Activated CD8-positive, alpha-beta memory T cell treated with anti-CD3 and anti-CD28 coated beads, Interleukin-2, amount 10 ng/mL, durations not matched to agents 7 days and 5 days (primary cell): ENCODE data around the gene PKNOX2. TPM values are rescaled to one million over a fixed set of nuclear protein-coding genes. Genes with fewer than 3 reads are reported as not detected.

Source experiments
- ATAC-seq: fragments of 150-1000 bp; cut with Tn5 transposase; one replicate; pipeline ENCODE4 v1.10.0; 2021; ENCODE audit warnings: moderate library complexity
- CTCF ChIA-PET: fragments of 350-600 bp; sonication (Branson Sonifier 250); formaldehyde crosslinking; loops from one replicate; lab custom pipeline; 2021; ENCODE audit warnings: antibody characterized with exemption; lab: Charles Lee
- DNase-seq: peaks from one replicate; pipeline ENCODE4 v3.0.0-alpha.2; 2020
- H3K27ac Mint-ChIP-seq: one replicate; pipeline ENCODE4 v1.8.0; 2021; ENCODE audit warnings: mild to moderate bottlenecking, mixed read lengths
- H3K27me3 Mint-ChIP-seq: one replicate; pipeline ENCODE4 v1.8.0; 2021; ENCODE audit warnings: mixed read lengths
- H3K36me3 Mint-ChIP-seq: one replicate; pipeline ENCODE4 v1.8.0; 2021; ENCODE audit warnings: mild to moderate bottlenecking, mixed read lengths
- H3K4me1 Mint-ChIP-seq: one replicate; pipeline ENCODE4 v1.8.0; 2021; ENCODE audit warnings: mixed read lengths
- H3K4me3 Mint-ChIP-seq: one replicate; pipeline ENCODE4 v1.8.0; 2021; ENCODE audit warnings: mild to moderate bottlenecking, moderate library complexity, mixed read lengths
- H3K9me3 Mint-ChIP-seq: one replicate; pipeline ENCODE4 v1.8.0; 2022; ENCODE audit warnings: low read depth, mixed read lengths
- total RNA-seq, 2 experiments: library from RNA; stranded (reverse); gene quantifications; one replicate each; pipeline ENCODE4 v1.2.3, GENCODE V29; 2021

Gene PKNOX2
- total RNA-seq, 2 experiments from 2014 or later: not detected

DNA sequence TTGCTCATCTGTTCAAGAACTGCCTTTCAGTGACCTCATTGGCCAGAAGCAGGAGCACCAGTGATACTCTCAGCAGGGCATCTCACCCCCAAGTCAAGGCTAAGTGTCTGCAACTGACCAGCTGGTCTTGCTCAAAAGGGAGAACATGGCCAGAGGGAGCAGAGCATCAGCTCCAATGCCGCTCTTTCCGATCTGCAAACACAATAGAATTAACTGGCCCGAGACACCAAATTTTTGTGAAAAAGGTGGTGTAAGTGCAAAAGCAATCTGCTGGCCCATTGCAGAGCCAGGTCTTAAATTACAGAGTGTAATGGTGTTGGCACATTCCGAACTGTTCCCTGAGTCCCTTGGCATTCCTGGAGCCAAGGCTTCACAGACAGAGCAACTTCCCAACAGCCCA is 97.0 kb downstream of the PKNOX2 start:
- peaks cover 38% of the 10 kb centered on the region for H3K27me3 Mint-ChIP-seq
- CTCF ChIA-PET: no interaction called here
- no peak for ATAC-seq

DNA sequence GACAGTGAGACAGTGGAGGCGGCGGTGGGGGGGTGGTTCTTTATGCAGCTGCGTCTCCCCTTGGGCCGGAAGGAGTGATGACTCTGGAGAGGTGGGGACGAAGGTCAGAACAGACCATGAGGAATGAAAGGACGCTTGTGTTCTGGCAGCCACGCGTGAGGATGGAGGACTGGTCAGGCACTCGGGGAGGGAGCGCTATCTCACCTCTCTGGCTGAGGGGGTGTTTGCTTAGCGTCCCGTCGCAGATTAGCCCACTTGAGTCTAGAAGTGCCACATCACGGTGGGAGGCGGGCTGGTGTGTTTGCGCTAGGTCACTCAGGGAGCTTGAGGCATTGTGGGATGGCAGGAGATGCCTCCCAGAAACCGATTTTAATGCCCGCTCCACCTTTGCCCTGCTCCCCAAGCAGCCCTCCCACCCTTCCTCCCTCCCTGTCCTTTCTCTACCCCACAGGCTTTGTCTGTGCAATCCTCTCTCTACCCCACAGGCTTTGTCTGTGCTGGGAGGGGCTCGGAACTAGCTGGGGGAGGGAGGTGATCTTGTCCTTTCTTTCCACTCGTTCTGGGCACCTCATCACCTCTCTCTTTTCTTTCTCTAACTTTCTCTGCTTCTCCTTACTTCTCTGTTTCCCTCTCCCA is 97.8 kb downstream of the PKNOX2 start:
- no peaks in the 10 kb centered on the region for H3K9me3 Mint-ChIP-seq
- H3K4me3 Mint-ChIP-seq: no peak overlapping the region
- H3K36me3 Mint-ChIP-seq: no peaks in the 10 kb centered on the region
- ATAC-seq (no peak), DNase-seq (no peak)
- H3K27ac Mint-ChIP-seq: no peak overlapping the region
- CTCF ChIA-PET: no interaction called here
- H3K4me1 Mint-ChIP-seq: no peaks in the 10 kb centered on the region
- peaks cover 35% of the 10 kb centered on the region for H3K27me3 Mint-ChIP-seq

More for the DNA sequence above, 97.0 kb downstream of the PKNOX2 start:
- H3K36me3 Mint-ChIP-seq: no peaks in the 10 kb centered on the region
- DNase-seq: no peak
- no peak overlapping the region for H3K4me3 Mint-ChIP-seq
- no peaks in the 10 kb centered on the region for H3K4me1 Mint-ChIP-seq
- no peaks in the 10 kb centered on the region for H3K9me3 Mint-ChIP-seq
- no peak overlapping the region for H3K27ac Mint-ChIP-seq

DNA sequence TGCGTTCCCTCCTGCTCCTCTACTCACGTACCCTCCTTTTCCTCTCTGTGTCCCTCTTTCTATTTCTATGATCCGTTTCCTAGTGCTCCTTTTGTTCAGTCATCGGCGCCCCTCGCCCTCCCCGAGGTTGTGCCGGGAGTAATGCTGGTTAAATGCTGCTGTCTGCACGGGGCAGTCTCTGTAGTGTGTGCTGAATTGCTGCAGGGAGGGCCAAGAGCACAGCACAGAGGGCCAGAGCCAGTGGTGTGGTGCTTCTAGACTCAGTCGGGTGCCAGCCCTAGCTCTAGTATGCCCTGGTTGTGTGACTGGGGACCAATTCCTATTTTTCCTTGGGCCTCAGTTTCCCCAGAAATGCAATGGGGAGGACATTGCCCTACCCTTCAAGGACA is 98.3 kb downstream of the PKNOX2 start:
- CTCF ChIA-PET: no interaction called here

DNA sequence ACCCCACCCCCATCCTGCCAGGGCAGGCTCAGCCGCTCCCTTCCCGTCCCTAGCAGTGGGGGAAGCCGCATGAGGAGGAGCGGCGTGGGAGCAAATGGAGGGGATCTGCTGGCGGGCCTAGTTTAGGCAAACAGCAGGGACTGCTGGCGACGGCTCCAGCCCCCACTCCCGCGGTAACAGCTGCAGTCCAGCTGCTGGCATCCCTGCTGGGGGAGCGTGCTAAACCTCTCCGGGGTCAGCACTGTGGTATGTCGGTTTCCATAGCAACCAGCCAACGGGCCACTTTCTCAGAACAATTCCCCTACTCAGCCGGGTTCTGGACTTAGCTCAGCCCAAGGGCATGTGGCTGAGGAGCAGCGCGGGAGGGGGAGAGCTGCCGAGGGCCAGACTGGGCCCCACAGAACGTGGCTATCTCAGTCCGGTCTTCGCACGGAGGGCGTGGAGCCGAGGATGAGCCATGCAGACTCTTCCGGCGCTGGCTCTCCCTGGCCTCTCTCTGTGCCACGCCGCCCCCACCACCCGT is 98.8 kb downstream of the PKNOX2 start:
- no peak overlapping the region for H3K4me3 Mint-ChIP-seq
- no peaks in the 10 kb centered on the region for H3K36me3 Mint-ChIP-seq
- ATAC-seq (no peak), DNase-seq (no peak)
- H3K4me1 Mint-ChIP-seq: no peaks in the 10 kb centered on the region
- CTCF ChIA-PET: no interaction called here
- H3K27me3 Mint-ChIP-seq: peaks cover 40% of the 10 kb centered on the region
- H3K27ac Mint-ChIP-seq: no peak overlapping the region
- H3K9me3 Mint-ChIP-seq: no peaks in the 10 kb centered on the region

More for the DNA sequence above, 98.3 kb downstream of the PKNOX2 start:
- Mint-ChIP-seq H3K4me3 (no peak overlapping the region), H3K27ac (no peak overlapping the region), H3K27me3 (peaks cover 40% of the 10 kb centered on the region), H3K36me3 (no peaks in the 10 kb centered on the region), H3K4me1 (no peaks in the 10 kb centered on the region), H3K9me3 (no peaks in the 10 kb centered on the region)
- DNase-seq: no peak
- no peak for ATAC-seq

DNA sequence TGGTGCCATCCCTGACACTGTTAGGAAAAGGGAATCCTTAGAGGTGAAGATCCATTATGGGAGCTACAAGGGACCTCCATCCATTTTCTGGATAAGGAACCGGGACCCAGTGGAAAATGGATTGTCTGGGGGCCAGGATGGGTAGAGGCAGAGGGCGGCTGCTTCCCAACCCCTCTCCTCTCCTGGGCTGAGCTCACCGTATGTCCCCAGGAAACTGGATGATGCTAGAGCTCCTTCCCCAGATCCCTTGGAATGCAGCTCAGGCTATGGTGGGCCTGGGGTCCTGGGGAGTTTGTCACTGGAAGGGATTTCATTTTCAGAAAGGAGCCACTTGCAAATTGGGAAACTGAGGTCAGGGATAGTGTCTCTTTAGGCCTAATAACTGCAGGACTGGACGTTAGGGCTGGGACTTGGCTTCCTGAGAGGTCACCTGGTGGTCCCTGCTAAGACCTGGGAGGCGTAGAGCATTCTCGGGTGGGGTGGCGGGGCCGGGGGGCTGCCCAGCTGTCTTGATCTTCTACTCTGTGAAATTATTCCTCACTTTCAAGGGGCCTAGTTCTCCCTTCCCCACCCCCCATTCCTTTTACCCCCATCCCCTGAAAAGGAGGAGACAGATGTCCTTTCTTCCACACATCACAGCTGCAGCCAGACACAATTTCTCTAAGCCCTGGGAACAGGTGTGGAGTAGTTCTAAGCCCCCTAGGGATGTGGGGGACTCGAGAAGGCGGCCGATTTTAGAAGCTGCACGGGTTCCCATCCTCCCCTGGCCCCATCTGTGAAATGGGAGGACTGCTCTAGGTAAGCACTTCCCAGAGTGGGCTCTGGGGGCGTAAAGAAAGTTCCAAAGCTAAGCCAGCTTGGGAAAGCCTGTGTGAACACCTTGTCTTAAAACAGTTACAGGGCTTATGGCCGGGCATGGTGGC is 99.8 kb downstream of the PKNOX2 start:
- H3K27me3 Mint-ChIP-seq: peaks cover 42% of the 10 kb centered on the region
- no peak for DNase-seq
- no peaks in the 10 kb centered on the region for H3K9me3 Mint-ChIP-seq
- no peak overlapping the region for H3K27ac Mint-ChIP-seq
- H3K36me3 Mint-ChIP-seq: no peaks in the 10 kb centered on the region
- CTCF ChIA-PET: no interaction called here
- no peaks in the 10 kb centered on the region for H3K4me1 Mint-ChIP-seq
- H3K4me3 Mint-ChIP-seq: no peak overlapping the region
- no peak for ATAC-seq

DNA sequence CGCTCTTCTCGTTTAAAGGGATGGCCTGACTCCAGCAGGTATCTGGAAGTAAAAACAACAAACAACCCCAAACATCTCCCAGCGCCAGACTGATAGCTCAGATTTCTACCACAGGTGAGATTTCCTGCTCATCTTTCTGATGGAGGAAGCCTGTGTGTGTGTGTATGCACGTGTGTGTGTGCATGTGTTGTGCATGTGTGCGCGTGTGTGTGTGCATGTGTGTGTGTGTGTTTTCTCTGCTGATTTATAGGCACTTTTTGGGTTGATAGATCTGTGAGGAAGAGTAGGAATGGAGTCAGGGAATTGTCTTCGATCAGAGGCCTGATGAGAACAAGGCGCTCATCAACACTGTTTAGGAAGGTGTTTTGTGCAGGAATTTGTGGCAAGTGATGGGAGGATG is 103.0 kb downstream of the PKNOX2 start:
- ATAC-seq (no peak), DNase-seq (no peak)
- Mint-ChIP-seq H3K9me3 (no peaks in the 10 kb centered on the region), H3K27me3 (peaks cover 27% of the 10 kb centered on the region), H3K27ac (no peak overlapping the region), H3K4me3 (no peak overlapping the region), H3K36me3 (no peaks in the 10 kb centered on the region), H3K4me1 (no peaks in the 10 kb centered on the region)
- CTCF ChIA-PET: no interaction called here

DNA sequence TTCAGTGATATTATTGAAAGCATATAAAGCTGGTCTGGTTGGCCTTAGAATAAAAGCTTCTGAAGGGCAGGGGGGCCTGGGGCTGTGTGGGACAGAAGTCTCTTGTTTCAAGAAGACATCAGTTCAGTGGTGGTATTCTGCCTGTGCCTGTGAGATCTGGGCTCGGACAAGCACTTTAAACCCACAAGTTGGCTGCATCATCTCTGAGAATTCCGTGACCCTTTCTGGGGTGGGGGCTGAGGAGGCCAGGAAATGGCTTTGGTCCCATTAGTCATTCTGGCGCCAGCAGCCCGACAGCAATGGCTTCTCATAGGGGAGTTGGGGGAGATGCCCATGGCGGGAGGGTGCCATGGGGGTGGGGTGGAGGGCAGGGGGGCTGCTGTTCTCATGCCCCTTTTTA is 104.1 kb downstream of the PKNOX2 start:
- CTCF ChIA-PET: no interaction called here

DNA sequence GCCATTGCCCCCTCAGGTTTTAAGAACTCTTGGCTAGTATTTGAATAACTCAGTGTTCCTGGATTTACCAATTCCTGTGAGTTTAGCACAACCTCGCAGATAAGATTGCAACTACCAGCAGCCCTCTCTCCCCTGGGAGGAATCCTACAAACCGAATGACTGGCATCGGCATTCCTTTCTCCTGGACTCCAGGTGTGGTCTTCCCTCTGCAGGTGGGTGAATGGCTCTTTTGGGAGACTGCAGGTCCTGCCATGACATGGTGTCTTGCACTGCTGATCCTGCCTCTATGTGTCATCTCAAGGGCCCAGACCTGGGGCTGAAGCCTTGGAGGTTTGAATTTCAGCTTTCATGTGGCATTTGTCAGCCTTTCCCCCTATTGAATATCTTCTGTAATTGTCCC is 105.6 kb downstream of the PKNOX2 start:
- H3K27ac Mint-ChIP-seq: no peak overlapping the region
- H3K27me3 Mint-ChIP-seq: peaks cover 16% of the 10 kb centered on the region

More for the DNA sequence above, 104.1 kb downstream of the PKNOX2 start:
- no peak overlapping the region for H3K27ac Mint-ChIP-seq
- peaks cover 21% of the 10 kb centered on the region for H3K27me3 Mint-ChIP-seq
- ATAC-seq: no peak
- H3K9me3 Mint-ChIP-seq: no peaks in the 10 kb centered on the region
- DNase-seq: no peak
- H3K4me1 Mint-ChIP-seq: no peaks in the 10 kb centered on the region
- H3K4me3 Mint-ChIP-seq: no peak overlapping the region
- H3K36me3 Mint-ChIP-seq: no peaks in the 10 kb centered on the region

DNA sequence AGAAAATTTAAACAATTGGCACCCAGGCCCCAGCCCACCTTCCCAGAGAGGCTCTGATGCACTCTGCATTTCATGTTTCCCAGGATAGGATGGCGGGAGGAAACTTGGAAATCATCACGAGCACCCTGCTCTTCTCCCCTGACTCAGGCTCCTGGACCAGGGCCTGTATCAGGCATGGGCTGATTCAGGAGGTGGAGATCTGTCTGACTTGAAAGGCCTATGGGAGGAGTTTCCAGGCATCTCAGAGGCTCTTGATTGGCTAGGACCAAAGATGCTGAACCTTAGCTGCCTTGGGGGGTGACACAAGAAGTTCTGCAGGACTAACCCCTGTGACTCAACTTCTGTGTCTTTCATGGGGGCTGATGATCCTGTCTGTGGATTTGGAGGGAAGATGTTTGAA is 106.2 kb downstream of the PKNOX2 start:
- Mint-ChIP-seq H3K27ac (no peak overlapping the region), H3K4me3 (no peak overlapping the region), H3K36me3 (no peaks in the 10 kb centered on the region), H3K9me3 (no peaks in the 10 kb centered on the region), H3K27me3 (peaks cover 16% of the 10 kb centered on the region), H3K4me1 (no peaks in the 10 kb centered on the region)
- DNase-seq (no peak), ATAC-seq (no peak)
- CTCF ChIA-PET: no interaction called here

More for the DNA sequence above, 105.6 kb downstream of the PKNOX2 start:
- Mint-ChIP-seq H3K9me3 (no peaks in the 10 kb centered on the region), H3K4me3 (no peak overlapping the region), H3K36me3 (no peaks in the 10 kb centered on the region), H3K4me1 (no peaks in the 10 kb centered on the region)
- DNase-seq: no peak
- CTCF ChIA-PET: no interaction called here
- no peak for ATAC-seq

DNA sequence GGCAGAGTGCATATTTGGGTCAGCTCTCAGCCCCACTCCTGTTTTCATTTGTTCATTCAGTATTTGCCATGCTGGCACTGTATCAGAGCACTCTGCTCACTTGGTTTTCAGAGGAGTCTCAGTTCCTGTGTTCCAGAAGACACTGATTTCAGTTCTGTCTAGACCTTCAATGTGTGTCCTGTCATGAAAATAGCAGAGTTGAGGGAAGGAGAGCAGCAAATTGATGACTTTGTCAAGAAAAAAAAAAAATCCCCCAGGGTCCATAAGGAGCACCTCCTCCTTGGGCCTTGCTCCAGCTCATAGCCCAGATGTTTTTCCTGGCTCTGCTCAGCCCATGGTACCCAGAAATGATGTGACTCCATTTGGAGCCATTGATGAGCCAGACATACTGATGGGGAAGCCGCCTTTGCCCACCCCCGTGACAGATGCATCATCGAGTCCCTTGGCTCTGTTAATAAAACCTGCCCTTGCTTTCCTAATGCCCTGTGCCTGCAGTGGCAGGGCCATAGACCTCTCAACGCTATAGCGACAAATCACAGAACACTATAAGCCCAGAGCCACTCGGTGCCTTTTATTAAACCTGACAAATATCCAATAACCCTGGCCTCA is 107.0 kb downstream of the PKNOX2 start:
- peaks cover 16% of the 10 kb centered on the region for H3K27me3 Mint-ChIP-seq
- CTCF ChIA-PET: no interaction called here
- H3K4me1 Mint-ChIP-seq: no peaks in the 10 kb centered on the region
- no peak for ATAC-seq
- no peak overlapping the region for H3K4me3 Mint-ChIP-seq
- no peaks in the 10 kb centered on the region for H3K36me3 Mint-ChIP-seq
- DNase-seq: no peak
- no peaks in the 10 kb centered on the region for H3K9me3 Mint-ChIP-seq
- no peak overlapping the region for H3K27ac Mint-ChIP-seq

DNA sequence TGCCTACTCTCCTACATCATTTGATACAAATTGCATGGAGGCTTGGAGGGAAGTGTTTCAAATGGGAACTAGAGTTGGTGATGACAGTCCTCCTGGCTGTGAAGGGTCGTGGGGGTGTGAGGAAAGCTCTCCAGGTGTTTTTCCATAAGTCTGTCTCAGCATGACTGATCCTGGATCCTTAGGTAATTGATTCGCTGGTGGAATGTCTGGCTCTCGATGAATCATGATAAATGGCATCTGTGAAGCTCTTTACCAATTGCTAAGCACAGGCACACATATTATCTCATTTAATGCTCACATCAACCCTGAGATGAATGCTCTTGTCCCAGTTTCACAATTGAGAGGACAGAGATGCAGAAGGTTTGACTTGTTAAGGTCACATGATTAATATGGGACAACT is 107.5 kb downstream of the PKNOX2 start:
- no peak for ATAC-seq
- CTCF ChIA-PET: no interaction called here
- Mint-ChIP-seq H3K36me3 (no peaks in the 10 kb centered on the region), H3K9me3 (no peaks in the 10 kb centered on the region), H3K4me3 (no peak overlapping the region), H3K4me1 (no peaks in the 10 kb centered on the region), H3K27ac (no peak overlapping the region), H3K27me3 (peaks cover 16% of the 10 kb centered on the region)
- no peak for DNase-seq

DNA sequence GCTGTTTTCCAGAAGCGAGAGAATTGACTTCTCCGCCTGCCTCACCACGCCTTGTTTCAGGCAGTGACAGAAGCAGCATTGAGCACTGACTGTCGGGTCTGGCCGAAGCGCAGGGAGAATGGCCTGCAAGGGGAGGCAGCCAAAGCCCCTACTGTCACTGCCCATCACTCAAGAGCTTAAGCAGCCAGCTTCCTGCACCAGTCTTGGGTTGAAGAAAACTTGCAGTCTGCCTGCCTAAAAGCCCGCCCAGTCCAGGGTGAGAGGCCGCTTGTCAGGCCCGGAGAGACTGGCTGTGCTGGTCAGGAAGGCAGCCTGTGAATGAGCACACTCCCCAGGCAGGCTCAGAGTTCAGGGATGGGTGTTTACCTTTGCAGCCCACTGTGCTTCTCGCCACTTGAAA is 108.3 kb downstream of the PKNOX2 start:
- CTCF ChIA-PET: no interaction called here
- DNase-seq (no peak), ATAC-seq (no peak)
- Mint-ChIP-seq H3K9me3 (no peaks in the 10 kb centered on the region), H3K27me3 (peaks cover 10% of the 10 kb centered on the region), H3K36me3 (no peaks in the 10 kb centered on the region), H3K27ac (no peak overlapping the region), H3K4me1 (no peaks in the 10 kb centered on the region), H3K4me3 (no peak overlapping the region)

DNA sequence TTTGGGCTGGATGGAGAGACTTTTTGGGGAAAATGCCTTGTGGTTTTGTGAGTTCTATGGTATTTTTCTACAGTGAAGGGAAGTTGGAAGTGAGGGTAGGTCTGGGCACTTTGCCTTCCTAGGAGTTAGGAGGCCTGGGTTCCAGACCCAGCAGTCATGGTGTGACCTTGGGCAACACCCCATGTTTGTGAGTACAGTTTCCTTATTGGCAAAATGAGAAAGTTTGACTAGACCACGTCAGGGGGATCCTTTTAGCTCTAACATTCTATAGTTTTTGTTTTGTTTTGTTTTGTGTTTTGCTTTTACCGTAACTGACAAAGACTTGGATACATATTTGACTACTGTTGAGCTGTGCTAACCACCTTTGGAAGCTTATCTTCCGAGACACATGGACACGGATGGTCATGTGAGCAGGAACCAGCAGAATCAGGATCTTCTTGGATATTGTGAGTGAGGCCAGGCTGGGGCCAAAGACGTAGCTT is 109.0 kb downstream of the PKNOX2 start:
- ATAC-seq (no peak), DNase-seq (no peak)
- Mint-ChIP-seq H3K4me3 (no peak overlapping the region), H3K9me3 (no peaks in the 10 kb centered on the region), H3K36me3 (no peaks in the 10 kb centered on the region), H3K27ac (no peak overlapping the region), H3K27me3 (peaks cover 8% of the 10 kb centered on the region), H3K4me1 (no peaks in the 10 kb centered on the region)
- CTCF ChIA-PET: no interaction called here
